K562 (cell line): ENCODE measurements around the gene ERMARD. TPM values are rescaled to one million over a fixed set of nuclear protein-coding genes. Genes with fewer than 3 reads are reported as not detected.

Experiments used
- FOSL1 ChIP-seq: fragments of 200-800 bp; sonication (Bioruptor generic); conservative IDR thresholded peaks from 2 replicates; pipeline ENCODE4 v1.6.1; 2016; ENCODE audit warnings: missing genetic modification characterization, missing compliant biosample characterization
- HMGN3 ChIP-seq: IDR thresholded peaks from 2 replicates; pipeline ENCODE4 v1.6.1; 2011; ENCODE audit warnings: borderline replicate concordance, low read depth, mild to moderate bottlenecking, mixed read lengths, low read length; ENCODE audit not compliant: insufficient read length; ENCODE audit errors: extremely low read depth
- ILF3 ChIP-seq: fragments of 450-650 bp; IDR thresholded peaks from 2 replicates; pipeline ENCODE4 v1.6.1; 2018; ENCODE audit warnings: antibody characterized with exemption, mild to moderate bottlenecking, moderate library complexity, borderline replicate concordance
- KDM5B ChIP-seq: fragments of 200-600 bp; sonication (generic); IDR thresholded peaks from 2 replicates; pipeline ENCODE4 v1.6.1; 2012; ENCODE audit warnings: low read depth, mild to moderate bottlenecking, moderate library complexity, low read length, control low read depth, inconsistent platforms; ENCODE audit not compliant: insufficient replicate concordance
- NR2C2 ChIP-seq, 2 experiments: fragments of 200-800 bp in 1 of 2; sonication (Bioruptor generic) in 1 of 2; sonication (generic) in 1 of 2; formaldehyde crosslinking in 1 of 2; IDR thresholded peaks; 2 replicates each; pipeline versions ENCODE4 v1.6.1 to v1.8.0; 2016 to 2022; ENCODE audit warnings: mild to moderate bottlenecking in 1 of 2, missing compliant biosample characterization in 1 of 2, missing genetic modification characterization in 1 of 2, missing genetic modification reagents in 1 of 2
- POLR3A ChIP-seq: IDR thresholded peaks from 2 replicates; pipeline ENCODE4 v1.6.1; 2011; ENCODE audit warnings: borderline replicate concordance, mild to moderate bottlenecking, moderate library complexity; ENCODE audit not compliant: insufficient read length, insufficient read depth; ENCODE audit errors: extremely low read depth
- PTTG1 ChIP-seq: fragments of 450-650 bp; IDR thresholded peaks from 2 replicates; pipeline ENCODE4 v1.6.1; 2016; ENCODE audit warnings: low read depth, mild to moderate bottlenecking, missing genetic modification characterization, missing compliant biosample characterization
- RREB1 ChIP-seq: fragments of 250-450 bp; sonication (Bioruptor Pico); IDR thresholded peaks from 2 replicates; pipeline ENCODE4 v1.4.0; 2020
- SETDB1 ChIP-seq: IDR thresholded peaks from one replicate; pipeline ENCODE4 v1.6.1; 2012; ENCODE audit warnings: low read length, control low read depth, inconsistent platforms
- TAF15 ChIP-seq: fragments of 200-400 bp; formaldehyde crosslinking; IDR thresholded peaks from 2 replicates; pipeline ENCODE4 v1.6.1; 2017; ENCODE audit warnings: mild to moderate bottlenecking, low read depth, low read length, moderate library complexity
- TFAP4 ChIP-seq: sonication (generic); formaldehyde crosslinking; IDR thresholded peaks from 2 replicates; pipeline ENCODE4 v1.8.0; 2022; ENCODE audit warnings: missing genetic modification reagents, mild to moderate bottlenecking, moderate library complexity, borderline replicate concordance
- TRIM24 ChIP-seq, 2 experiments: fragments of 450-650 bp; IDR thresholded peaks; 2 replicates each; pipeline ENCODE4 v1.6.1; 2016
- ZKSCAN3 ChIP-seq: fragments of 250-450 bp; sonication (Bioruptor Pico); IDR thresholded peaks from 2 replicates; pipeline ENCODE4 v1.4.0; 2020
- polyA plus RNA-seq, 8 experiments: library from polyadenylated mRNA; depleted of rRNA in 4 of 8; stranded (reverse) in 5 of 8; unstranded in 3 of 8; fragments of >200 nt; fragmentation: Nextera tagmentation in 2 of 8; fragmentation: Illumina TruSeq in 1 of 8; extraction: Ambion mirVana in 2 of 8; extraction: Trizol in 1 of 8; gene quantifications; 2 replicates each; pipeline versions ENCODE4 v1.2.1 to v1.2.3, GENCODE V29; 2011 to 2014; ENCODE audit warnings: inconsistent platforms in 1 of 8, missing spikeins in 1 of 8
- total RNA-seq, 7 experiments: library from RNA; depleted of rRNA in 6 of 7; stranded (reverse); fragments of >200 nt in 6 of 7; fragmentation: Illumina TruSeq in 2 of 7; extraction: Trizol in 2 of 7; gene quantifications; 2 replicates each; pipeline versions ENCODE4 v1.2.1 to v1.2.3, GENCODE V29; 2011 to 2021; ENCODE audit warnings: low replicate concordance in 1 of 7

The ERMARD gene
- total and polyA plus RNA-seq, 9 of the 15 experiments (the other 6 are each of a cell fraction or from before 2014, with no cell fraction given): 14.5 to 68.6 (median 27.7) TPM

GRCh38 chr6:169722362-169723199 lies 28.8 kb upstream of the ERMARD start (continued):
- TF ChIP-seq HMGN3: no peak
- TF ChIP-seq ILF3: no peak
- no peak for TF ChIP-seq ZKSCAN3 (CRISPR knock-in tag)
- no peak for TF ChIP-seq SETDB1
- no peak for TF ChIP-seq TRIM24 (IDR thresholded peaks at IDR 0.05)
- TF ChIP-seq RREB1 (CRISPR knock-in tag): no peak
- no peak for TF ChIP-seq NR2C2 (CRISPR knock-in tag; IDR thresholded peaks at IDR 0.05)
- no peak for TF ChIP-seq NR2C2 (tag; IDR thresholded peaks at IDR 0.05)
- TF ChIP-seq POLR3A: no peak
- no peak for TF ChIP-seq TAF15
- no peak for TF ChIP-seq PTTG1 (tag)
- no peak for TF ChIP-seq KDM5B
- TF ChIP-seq FOSL1 (tag): peak; percentile 66
- TF ChIP-seq TFAP4 (CRISPR knock-in tag): no peak
